ENCODE results near the gene OAS2.
"Not testable (repeated sequence)": the region's sequence is repeated elsewhere in the genome, so short reads cannot be mapped to it uniquely, and the experiment has no call there.

The OAS2 gene

DNA sequence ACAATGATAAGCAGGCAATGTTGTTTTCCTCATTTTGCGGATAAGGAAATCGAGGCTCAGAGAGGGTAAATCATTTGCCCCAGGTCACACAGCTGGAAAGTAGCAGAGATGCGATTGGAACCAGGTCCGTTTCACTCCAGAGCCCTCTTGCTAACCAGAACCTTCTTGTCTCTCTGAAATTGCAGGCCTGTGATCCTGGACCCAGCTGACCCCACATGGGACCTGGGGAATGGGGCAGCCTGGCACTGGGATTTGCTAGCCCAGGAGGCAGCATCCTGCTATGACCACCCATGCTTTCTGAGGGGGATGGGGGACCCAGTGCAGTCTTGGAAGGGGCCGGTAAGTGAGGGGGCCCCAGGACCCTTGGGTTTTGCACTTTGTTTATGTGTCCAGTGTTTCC lies 30.6 kb upstream of the OAS2 start:
- no peak for DNase-seq (ENCODE audit: low read depth in 1 of 2, low spot score in 1 of 2)

DNA sequence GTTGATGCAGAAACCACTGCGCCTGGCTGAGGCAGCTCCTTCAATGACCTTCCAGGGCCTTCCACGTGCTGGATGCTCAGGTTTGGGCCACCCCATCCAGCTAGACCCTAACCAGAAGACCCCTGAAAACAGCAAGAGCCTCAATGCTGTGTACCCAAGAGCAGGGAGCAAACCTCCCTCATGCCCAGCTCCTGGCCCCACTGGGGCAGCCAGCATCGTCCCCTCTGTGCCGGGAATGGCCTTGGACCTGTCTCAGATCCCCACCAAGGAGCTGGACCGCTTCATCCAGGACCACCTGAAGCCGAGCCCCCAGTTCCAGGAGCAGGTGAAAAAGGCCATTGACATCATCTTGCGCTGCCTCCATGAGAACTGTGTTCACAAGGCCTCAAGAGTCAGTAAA lies 29.5 kb upstream of the OAS2 start:
- DNase-seq (ENCODE audit: low read depth in 1 of 2, low spot score in 1 of 2) = no peak

- DNase-seq (ENCODE audit: low read depth in 1 of 2, low spot score in 1 of 2) = no peak
These were observed 27.6 kb upstream of the OAS2 start for GRCh38 chr12:112950701-112951100.

GRCh38 chr12:112957125-112957524 lies 21.2 kb upstream of the OAS2 start:
- not testable (repeated sequence) for DNase-seq (ENCODE audit: low read depth in 1 of 2, low spot score in 1 of 2)

GRCh38 chr12:112961074-112961473 lies 17.2 kb upstream of the OAS2 start:
- no peak for DNase-seq (ENCODE audit: low read depth in 1 of 2, low spot score in 1 of 2)

DNA sequence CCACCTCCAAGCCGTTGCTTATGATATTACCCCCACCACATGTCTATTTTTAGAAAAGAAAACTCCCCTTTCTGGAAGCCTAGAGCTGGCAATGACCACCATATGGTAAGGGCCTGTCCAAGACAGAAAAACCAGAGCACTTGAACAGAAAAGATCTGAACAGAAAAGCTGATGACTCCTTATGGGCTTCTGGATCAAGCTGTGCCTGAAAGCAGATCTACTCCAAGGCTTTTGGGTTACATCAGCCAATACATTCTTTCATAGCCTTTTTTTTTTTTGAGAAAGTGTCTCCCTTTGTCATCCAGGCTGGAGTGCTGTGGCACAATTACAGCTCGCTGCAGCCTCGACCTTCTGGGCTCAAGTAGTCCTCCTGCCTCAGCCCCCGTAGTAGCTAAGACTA lies 16.8 kb upstream of the OAS2 start:
- DNase-seq (ENCODE audit: low read depth in 1 of 2, low spot score in 1 of 2) = no peak

DNA sequence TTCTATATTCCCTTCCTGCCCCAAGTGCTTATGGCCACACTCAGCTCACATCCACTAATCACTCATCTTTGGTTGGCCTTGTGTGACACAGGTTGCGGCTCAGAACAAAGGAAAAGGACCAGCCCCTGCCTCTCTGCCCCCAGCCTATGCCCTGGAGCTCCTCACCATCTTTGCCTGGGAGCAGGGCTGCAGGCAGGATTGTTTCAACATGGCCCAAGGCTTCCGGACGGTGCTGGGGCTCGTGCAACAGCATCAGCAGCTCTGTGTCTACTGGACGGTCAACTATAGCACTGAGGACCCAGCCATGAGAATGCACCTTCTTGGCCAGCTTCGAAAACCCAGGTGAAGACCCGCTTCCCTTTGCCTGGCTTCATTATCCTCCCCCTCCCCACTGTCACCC lies 15.8 kb upstream of the OAS2 start:
- no peak for DNase-seq (ENCODE audit: low read depth in 1 of 2, low spot score in 1 of 2)

GRCh38 chr12:112963227-112963861 lies 15.0 kb upstream of the OAS2 start:
- DNase-seq (ENCODE audit: low read depth in 1 of 2, low spot score in 1 of 2) = no peak

DNA sequence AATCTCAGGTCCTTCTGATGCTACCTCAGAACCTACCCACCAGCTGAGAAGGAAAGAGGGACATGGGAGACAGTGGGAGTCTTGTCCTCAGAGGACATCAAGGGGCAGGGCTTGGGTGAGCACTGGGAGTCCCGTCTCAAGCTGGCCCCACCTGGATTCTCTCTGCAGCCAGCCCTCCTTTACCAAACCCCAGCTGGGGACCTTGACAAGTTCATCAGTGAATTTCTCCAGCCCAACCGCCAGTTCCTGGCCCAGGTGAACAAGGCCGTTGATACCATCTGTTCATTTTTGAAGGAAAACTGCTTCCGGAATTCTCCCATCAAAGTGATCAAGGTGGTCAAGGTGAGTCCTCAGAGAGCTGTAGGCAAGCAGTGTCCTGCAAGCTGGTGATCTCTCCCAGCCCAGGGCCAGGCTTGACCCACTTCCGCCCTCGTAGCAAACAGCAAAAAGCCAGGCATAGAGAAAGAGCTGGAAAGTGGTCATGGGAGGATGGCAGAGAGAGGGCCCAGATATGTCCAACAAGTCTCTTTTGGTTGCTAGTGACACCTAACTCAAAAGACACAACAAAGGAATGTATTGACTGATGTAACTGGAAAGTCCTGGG lies 14.2 kb upstream of the OAS2 start:
- no peak for DNase-seq (ENCODE audit: low read depth in 1 of 2, low spot score in 1 of 2)

- no peak for DNase-seq (ENCODE audit: low read depth in 1 of 2, low spot score in 1 of 2)
These were observed 13.4 kb upstream of the OAS2 start for GRCh38 chr12:112964915-112965314.

GRCh38 chr12:112965643-112966042 lies 12.7 kb upstream of the OAS2 start:
- DNase-seq (ENCODE audit: low read depth in 1 of 2, low spot score in 1 of 2) = no peak

DNA sequence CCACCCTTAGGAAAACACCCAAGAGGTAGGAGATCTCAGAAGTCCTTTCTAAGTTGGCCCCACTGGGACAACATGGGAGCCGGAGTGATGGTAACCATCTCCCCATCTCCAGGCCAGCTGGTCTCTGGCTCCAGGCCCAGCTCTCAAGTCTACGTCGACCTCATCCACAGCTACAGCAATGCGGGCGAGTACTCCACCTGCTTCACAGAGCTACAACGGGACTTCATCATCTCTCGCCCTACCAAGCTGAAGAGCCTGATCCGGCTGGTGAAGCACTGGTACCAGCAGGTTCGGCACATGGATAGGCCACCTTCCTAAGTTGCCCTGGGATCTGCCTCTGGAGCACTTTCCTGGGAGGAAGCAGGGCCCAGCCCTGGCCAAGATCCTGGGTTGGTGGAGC lies 11.0 kb upstream of the OAS2 start:
- DNase-seq (ENCODE audit: low read depth in 1 of 2, low spot score in 1 of 2) = no peak

DNA sequence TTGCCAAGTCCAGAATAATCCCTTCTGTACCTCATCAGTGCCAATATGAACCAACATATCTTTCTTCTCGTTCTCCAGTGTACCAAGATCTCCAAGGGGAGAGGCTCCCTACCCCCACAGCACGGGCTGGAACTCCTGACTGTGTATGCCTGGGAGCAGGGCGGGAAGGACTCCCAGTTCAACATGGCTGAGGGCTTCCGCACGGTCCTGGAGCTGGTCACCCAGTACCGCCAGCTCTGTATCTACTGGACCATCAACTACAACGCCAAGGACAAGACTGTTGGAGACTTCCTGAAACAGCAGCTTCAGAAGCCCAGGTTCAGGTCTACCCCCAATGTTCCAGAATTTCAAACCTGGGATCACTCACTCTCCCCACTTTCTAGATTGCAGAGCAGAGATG lies 10.5 kb upstream of the OAS2 start:
- DNase-seq (ENCODE audit: low read depth in 1 of 2, low spot score in 1 of 2) = no peak

- no peak for DNase-seq (ENCODE audit: low read depth in 1 of 2, low spot score in 1 of 2)
These were observed 8.6 kb upstream of the OAS2 start for GRCh38 chr12:112969547-112970306.

- DNase-seq (ENCODE audit: low read depth in 1 of 2, low spot score in 1 of 2) = no peak
These were observed 7.9 kb upstream of the OAS2 start for GRCh38 chr12:112970391-112970790.

DNA sequence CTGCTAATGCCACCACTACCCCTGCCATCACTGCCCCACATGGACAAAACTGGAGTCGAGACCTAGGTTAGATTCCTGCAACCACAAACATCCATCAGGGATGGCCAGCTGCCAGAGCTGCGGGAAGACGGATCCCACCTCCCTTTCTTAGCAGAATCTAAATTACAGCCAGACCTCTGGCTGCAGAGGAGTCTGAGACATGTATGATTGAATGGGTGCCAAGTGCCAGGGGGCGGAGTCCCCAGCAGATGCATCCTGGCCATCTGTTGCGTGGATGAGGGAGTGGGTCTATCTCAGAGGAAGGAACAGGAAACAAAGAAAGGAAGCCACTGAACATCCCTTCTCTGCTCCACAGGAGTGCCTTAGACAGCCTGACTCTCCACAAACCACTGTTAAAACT lies 7.1 kb upstream of the OAS2 start:
- no peak for DNase-seq (ENCODE audit: low read depth in 1 of 2, low spot score in 1 of 2)

- no peak for DNase-seq (ENCODE audit: low read depth in 1 of 2, low spot score in 1 of 2)
These were observed 5.1 kb upstream of the OAS2 start for GRCh38 chr12:112973011-112973735.

DNA sequence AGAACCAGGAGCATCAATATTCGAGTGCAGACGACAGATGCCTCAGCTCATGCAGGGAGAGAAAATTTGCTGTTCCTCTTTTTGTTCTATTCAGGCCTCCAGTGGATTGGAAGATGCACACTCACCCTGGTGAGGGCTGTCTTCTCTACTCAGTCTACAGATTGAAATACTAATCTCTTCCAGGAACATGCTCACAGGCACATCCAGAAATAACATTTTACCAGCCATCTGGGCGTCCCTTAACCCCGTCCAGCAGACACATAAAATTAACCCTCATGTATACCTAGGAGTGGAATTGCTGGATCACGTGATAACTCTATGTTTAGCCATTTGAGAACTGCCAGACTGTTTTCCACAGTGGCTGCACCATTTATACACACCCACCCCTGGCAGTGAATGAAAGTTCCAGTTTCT lies 4.5 kb upstream of the OAS2 start:
- DNase-seq (ENCODE audit: low read depth in 1 of 2, low spot score in 1 of 2) = no peak

GRCh38 chr12:112974904-112975303 lies 3.4 kb upstream of the OAS2 start:
- no peak for DNase-seq (ENCODE audit: low read depth in 1 of 2, low spot score in 1 of 2)

DNA sequence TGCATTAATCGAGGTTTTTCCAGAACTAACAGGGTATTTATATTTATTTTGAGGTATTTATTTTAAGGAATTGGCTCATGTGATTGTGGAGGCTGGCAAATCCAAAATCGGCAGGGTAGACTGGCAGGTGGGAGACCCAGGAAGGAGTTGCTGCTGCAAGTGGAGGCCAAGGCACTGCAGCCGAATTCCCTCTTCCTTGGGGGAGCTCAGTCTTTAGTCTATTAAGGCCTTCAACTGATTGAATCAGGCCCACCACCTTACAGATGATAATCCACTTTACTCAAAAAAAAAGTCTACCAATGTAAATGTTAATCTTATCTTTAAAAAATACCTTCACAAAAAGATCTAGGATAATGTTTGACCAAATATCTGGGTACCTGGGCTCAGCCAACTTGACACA lies 1.2 kb upstream of the OAS2 start:
- no peak for DNase-seq (ENCODE audit: low read depth in 1 of 2, low spot score in 1 of 2)

GRCh38 chr12:112977641-112978040 lies 678 bp upstream of the OAS2 start:
- no peak for DNase-seq (ENCODE audit: low read depth in 1 of 2, low spot score in 1 of 2)
